Neural progenitor cell (in vitro differentiated cells): ENCODE data around the gene WASHC4.

Source experiments
- EZH2phosphoT487 ChIP-seq: fragments of 200-600 bp; sonication (generic); IDR thresholded peaks from 2 replicates; pipeline ENCODE4 v1.6.1; 2017; ENCODE audit warnings: antibody characterized with exemption
- TF ChIP-seq, protein P1 (sequence below): fragments of 200-600 bp; sonication (generic); IDR thresholded peaks from 2 replicates; pipeline ENCODE4 v1.5.1; 2017; ENCODE audit warnings: antibody characterized with exemption, mild to moderate bottlenecking

DNA sequence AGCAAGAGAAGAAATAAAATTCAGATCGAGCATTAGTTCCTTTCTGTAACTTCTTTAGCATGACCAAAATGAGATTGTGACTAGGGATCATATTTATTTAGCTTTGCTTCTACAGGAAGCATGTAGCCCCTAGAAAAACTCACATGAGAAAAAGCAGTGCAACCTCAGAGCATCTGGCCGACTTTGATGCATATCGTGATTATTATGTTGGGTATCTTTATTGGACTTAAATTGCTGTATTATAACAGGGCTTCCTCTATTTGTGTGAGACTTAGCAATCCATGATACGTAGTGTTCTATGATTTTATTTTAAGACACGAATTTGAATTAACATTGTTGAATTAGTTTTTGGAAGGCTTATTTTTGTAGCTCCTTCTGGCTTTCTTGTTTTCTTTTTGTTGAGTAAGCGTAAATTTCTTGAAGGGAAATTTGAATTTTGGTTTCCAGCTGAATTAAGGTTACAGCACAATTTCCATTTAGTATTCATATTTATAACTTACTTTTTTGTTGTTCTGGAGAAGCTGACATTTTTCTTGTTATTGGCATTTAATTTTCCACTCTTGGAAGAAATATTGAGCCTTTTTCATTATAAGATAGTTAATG lies 33.9 kb downstream of the WASHC4 start:
- TF ChIP-seq EZH2phosphoT487 = no peak
- TF ChIP-seq, protein P1, sequence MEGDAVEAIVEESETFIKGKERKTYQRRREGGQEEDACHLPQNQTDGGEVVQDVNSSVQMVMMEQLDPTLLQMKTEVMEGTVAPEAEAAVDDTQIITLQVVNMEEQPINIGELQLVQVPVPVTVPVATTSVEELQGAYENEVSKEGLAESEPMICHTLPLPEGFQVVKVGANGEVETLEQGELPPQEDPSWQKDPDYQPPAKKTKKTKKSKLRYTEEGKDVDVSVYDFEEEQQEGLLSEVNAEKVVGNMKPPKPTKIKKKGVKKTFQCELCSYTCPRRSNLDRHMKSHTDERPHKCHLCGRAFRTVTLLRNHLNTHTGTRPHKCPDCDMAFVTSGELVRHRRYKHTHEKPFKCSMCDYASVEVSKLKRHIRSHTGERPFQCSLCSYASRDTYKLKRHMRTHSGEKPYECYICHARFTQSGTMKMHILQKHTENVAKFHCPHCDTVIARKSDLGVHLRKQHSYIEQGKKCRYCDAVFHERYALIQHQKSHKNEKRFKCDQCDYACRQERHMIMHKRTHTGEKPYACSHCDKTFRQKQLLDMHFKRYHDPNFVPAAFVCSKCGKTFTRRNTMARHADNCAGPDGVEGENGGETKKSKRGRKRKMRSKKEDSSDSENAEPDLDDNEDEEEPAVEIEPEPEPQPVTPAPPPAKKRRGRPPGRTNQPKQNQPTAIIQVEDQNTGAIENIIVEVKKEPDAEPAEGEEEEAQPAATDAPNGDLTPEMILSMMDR = no peak
